Ascending aorta (tissue), 2 donors: ENCODE results near the gene PYCARD. TPM values are rescaled to one million over a fixed set of nuclear protein-coding genes. Genes with fewer than 3 reads are reported as not detected.

Experiments
- DNase-seq, 2 donors: peaks; one replicate each; pipeline ENCODE4 v3.0.0-alpha.2; 2019; ENCODE audit warnings: low spot score in 2 of 2
- H3K27ac ChIP-seq, 2 donors: fragments of 200-600 bp; sonication (generic); one replicate each; pipeline ENCODE4 v1.5.1; 2016 to 2017; ENCODE audit warnings: mild to moderate bottlenecking in 1 of 2
- H3K27me3 ChIP-seq: fragments of 200-600 bp; sonication (generic); one replicate; pipeline ENCODE4 v1.5.1; 2017
- H3K36me3 ChIP-seq, 2 donors: fragments of 200-600 bp; sonication (generic); one replicate each; pipeline ENCODE4 v1.5.1; 2016
- H3K4me1 ChIP-seq, 2 donors: fragments of 200-600 bp; sonication (generic); one replicate each; pipeline ENCODE4 v1.5.1; 2016 to 2017; ENCODE audit warnings: mild to moderate bottlenecking in 1 of 2
- H3K4me3 ChIP-seq, 2 donors: fragments of 200-600 bp; sonication (generic); one replicate each; pipeline ENCODE4 v1.5.1; 2016 to 2017; ENCODE audit warnings: mild to moderate bottlenecking in 1 of 2
- H3K9me3 ChIP-seq, 2 donors: fragments of 200-600 bp; sonication (generic); one replicate each; pipeline ENCODE4 v1.5.1; 2016
- intact Hi-C: fragments of 100-400 bp; cut with DNase I; formaldehyde crosslinking; loops from one replicate; pipeline ENCODE4 v1.15.1; 2023
- total RNA-seq: library from RNA; depleted of rRNA; stranded (reverse); fragments of >200 nt; gene quantifications from one replicate; pipeline ENCODE4 v1.1.0, GENCODE V29; 2016
- TF ChIP-seq, protein P1 (sequence below), 3 experiments: fragments of 200-600 bp in 2 of 3; fragments of 450-650 bp in 1 of 3; sonication (generic) in 2 of 3; IDR thresholded peaks; one replicate each; pipeline ENCODE4 v1.5.1; 2016 to 2019; ENCODE audit warnings: antibody characterized with exemption in 3 of 3, mild to moderate bottlenecking in 1 of 3, moderate library complexity in 1 of 3

PYCARD gene
- total RNA-seq, 1 donor from 2014 or later: 21.1 TPM

DNA sequence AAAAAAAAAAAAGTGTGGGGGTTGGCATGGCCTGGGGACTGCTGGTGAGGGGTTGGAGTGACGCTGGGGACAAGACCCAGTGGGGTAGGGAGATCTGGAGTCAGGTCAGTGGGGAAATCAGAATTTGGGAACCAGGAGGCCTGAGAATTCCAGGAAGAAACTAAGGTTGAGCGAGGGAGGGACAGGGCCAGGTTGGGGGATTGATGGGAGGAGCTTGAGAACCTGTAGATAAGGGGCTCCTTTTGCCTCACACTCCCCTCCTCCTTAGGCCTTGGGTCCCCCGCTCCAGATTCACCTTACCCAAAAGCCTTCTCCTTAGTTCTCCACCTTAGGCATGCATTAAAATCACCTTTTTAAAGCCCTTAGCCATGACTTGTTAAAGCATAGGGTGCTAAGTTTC lies 22.6 kb upstream of the PYCARD start:
- DNase-seq: no peak
- TF ChIP-seq, protein P1, sequence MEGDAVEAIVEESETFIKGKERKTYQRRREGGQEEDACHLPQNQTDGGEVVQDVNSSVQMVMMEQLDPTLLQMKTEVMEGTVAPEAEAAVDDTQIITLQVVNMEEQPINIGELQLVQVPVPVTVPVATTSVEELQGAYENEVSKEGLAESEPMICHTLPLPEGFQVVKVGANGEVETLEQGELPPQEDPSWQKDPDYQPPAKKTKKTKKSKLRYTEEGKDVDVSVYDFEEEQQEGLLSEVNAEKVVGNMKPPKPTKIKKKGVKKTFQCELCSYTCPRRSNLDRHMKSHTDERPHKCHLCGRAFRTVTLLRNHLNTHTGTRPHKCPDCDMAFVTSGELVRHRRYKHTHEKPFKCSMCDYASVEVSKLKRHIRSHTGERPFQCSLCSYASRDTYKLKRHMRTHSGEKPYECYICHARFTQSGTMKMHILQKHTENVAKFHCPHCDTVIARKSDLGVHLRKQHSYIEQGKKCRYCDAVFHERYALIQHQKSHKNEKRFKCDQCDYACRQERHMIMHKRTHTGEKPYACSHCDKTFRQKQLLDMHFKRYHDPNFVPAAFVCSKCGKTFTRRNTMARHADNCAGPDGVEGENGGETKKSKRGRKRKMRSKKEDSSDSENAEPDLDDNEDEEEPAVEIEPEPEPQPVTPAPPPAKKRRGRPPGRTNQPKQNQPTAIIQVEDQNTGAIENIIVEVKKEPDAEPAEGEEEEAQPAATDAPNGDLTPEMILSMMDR (IDR thresholded peaks at IDR 0.05): no peak
- Histone ChIP-seq H3K4me3 (no peak overlapping the region), H3K27me3 (no peaks in the 10 kb centered on the region), H3K9me3 (no peaks in the 10 kb centered on the region), H3K27ac (no peak overlapping the region), H3K4me1 (no peaks in the 10 kb centered on the region), H3K36me3 (no peaks in the 10 kb centered on the region)
- intact Hi-C loops: no loop called here

DNA sequence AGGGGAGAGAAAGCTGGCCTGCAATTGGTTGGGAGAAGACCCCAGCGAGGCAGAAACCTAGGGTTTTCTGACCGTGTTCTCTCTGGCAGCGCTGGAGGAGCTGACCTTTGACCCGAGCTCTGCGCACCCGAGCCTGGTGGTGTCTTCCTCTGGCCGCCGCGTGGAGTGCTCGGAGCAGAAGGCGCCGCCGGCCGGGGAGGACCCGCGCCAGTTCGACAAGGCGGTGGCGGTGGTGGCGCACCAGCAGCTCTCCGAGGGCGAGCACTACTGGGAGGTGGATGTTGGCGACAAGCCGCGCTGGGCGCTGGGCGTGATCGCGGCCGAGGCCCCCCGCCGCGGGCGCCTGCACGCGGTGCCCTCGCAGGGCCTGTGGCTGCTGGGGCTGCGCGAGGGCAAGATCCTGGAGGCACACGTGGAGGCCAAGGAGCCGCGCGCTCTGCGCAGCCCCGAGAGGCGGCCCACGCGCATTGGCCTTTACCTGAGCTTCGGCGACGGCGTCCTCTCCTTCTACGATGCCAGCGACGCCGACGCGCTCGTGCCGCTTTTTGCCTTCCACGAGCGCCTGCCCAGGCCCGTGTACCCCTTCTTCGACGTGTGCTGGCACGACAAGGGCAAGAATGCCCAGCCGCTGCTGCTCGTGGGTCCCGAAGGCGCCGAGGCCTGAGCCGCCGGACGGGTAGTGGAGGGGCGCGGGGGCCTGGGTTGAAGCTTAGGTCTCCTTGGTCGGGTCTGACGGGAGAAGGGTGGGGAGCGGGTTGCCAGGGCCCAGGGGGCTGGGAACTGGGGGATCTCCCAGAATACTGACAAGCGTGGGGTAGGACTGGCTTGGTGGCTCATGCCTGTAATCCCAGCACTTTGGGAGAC lies 21.8 kb upstream of the PYCARD start:
- TF ChIP-seq, protein P1 (IDR thresholded peaks at IDR 0.05): no peak

DNA sequence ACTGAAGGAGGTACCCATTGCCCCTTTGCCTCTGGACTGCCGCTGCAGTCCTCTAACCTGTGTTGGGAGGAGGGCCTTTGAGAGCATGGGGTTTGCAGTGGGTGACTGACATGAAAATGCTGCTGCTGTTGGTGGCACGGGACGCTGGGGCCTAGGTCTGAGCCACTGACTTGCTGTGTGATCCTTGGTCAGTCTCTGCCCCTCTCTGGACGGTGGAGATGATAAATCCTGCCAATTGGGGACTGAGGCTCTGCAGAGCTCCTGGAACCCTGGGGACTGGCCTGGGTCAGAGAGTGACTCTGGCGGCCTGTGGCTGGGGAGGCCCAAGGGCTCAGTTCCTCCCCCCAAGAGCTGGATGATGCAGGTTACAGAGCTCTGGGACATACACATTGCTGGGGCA lies 20.5 kb upstream of the PYCARD start:
- Histone ChIP-seq H3K27me3 (no peaks in the 10 kb centered on the region), H3K36me3 (no peaks in the 10 kb centered on the region), H3K9me3 (no peaks in the 10 kb centered on the region), H3K4me3 (no peak overlapping the region), H3K27ac (no peak overlapping the region), H3K4me1 (no peaks in the 10 kb centered on the region)
- DNase-seq: no peak
- intact Hi-C loops: no loop called here
- TF ChIP-seq, protein P1 (IDR thresholded peaks at IDR 0.05): no peak

More for the DNA sequence above, 21.8 kb upstream of the PYCARD start:
- Histone ChIP-seq H3K36me3 (no peaks in the 10 kb centered on the region), H3K27me3 (no peaks in the 10 kb centered on the region), H3K27ac (no peak overlapping the region), H3K4me3 (no peak overlapping the region), H3K9me3 (no peaks in the 10 kb centered on the region), H3K4me1 (no peaks in the 10 kb centered on the region)
- intact Hi-C loops: no loop called here
- no peak for DNase-seq

DNA sequence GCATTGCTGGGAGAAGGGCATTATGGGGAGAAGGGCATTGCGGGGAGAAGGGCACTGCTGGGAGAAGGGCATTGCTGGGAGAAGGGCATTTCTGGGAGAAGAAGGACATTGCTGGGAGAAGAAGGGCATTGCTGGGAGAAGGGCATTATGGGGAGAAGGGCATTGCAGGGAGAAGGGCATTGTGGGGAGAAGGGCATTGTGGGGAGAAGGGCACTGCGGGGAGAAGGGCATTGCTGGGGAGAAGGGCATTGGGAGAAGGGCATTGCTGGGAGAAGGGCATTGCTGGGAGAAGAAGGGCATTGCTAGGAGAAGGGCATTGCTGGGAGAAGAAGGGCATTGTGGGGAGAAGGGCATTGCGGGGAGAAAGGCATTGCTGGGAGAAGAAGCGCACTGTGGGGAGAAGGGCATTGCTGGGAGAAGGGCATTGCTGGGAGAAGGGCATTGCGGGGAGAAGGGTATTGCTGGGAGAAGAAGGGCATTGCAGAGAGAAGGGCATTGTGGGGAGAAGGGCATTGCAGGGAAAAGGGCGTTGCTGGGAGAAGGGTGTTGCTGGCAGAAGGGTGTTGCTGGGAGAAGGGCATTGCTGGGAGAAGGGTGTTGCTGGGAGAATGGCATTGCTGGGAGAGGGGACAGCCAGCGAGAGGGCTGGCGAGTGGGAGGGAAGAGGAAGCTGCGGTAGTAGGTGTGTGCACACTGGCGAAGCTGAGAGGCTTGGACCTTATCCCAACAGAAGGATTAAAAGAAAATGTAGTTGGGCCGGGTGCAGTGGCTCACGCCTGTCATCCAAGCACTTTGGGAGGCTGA lies 19.0 kb upstream of the PYCARD start:
- intact Hi-C loops: no loop called here
- peaks cover under 1% of the 10 kb centered on the region for H3K27me3 ChIP-seq
- TF ChIP-seq, protein P1 (IDR thresholded peaks at IDR 0.05): no peak

DNA sequence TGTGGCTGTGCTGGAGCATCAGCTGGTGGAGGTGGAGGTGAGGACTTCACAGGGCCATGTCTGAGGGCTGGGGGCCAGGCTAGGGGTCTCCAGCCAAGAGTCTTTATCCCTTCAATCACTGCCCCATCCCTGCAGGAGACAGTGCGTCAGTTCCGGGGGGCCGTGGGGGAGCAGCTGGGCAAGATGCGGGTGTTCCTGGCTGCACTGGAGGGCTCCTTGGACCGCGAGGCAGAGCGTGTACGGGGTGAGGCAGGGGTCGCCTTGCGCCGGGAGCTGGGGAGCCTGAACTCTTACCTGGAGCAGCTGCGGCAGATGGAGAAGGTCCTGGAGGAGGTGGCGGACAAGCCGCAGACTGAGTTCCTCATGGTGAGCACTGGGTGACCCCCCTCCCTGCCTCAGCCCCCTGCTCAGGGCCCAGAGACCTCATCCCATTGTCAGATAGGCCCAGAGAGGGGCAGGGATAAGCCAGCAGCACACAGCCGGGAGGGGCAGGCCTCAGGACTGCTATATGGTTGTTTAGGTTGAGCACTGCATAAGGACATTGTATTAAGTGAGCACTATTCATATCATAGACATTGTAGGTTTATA lies 16.7 kb upstream of the PYCARD start:
- Histone ChIP-seq H3K27me3 (peaks cover 3% of the 10 kb centered on the region), H3K27ac (no peak overlapping the region), H3K9me3 (no peaks in the 10 kb centered on the region), H3K4me3 (no peak overlapping the region), H3K36me3 (no peaks in the 10 kb centered on the region), H3K4me1 (peaks cover 13 to 23% of the 10 kb centered on the region in 2 donors)
- intact Hi-C loops: no loop called here
- DNase-seq: no peak
- TF ChIP-seq, protein P1 (IDR thresholded peaks at IDR 0.05): no peak

More for the DNA sequence above, 19.0 kb upstream of the PYCARD start:
- DNase-seq: no peak
- Histone ChIP-seq H3K27ac (no peak overlapping the region), H3K4me1 (peaks cover 5 to 6% of the 10 kb centered on the region in 2 donors), H3K4me3 (no peak overlapping the region), H3K36me3 (no peaks in the 10 kb centered on the region), H3K9me3 (no peaks in the 10 kb centered on the region)
